HG03159 (cell line): ENCODE measurements around the gene CTSO.
"Not testable (repeated sequence)": the region's sequence is repeated elsewhere in the genome, so short reads cannot be mapped to it uniquely, and the experiment has no call there.

Experiments
- ATAC-seq: cut with Tn5 transposase; IDR thresholded peaks from one replicate; pipeline ENCODE4 v1.9.1; 2021; ENCODE audit warnings: mild to moderate bottlenecking, moderate library complexity; ENCODE audit not compliant: unreplicated experiment

Gene CTSO

DNA sequence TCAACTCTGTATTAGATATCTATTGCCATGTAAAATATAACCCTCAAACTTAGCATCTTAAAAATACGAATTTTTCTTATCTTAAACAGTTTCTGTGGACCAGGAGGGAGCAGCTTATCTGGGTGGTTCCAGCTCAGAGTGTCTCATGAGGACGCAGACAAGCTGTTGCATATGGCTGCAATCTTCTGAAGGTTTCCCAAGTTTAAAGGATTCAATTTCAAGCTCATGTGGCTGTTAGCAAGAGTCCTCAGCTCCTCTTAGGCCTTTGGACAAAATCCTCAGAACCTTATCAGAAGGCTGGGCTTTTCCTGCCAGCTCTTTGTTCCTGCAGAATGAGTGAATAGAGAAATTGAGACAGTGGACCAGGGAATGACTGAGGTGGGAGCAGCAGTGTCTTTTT lies 2.8 kb upstream of the CTSO start:
- no peak for ATAC-seq

DNA sequence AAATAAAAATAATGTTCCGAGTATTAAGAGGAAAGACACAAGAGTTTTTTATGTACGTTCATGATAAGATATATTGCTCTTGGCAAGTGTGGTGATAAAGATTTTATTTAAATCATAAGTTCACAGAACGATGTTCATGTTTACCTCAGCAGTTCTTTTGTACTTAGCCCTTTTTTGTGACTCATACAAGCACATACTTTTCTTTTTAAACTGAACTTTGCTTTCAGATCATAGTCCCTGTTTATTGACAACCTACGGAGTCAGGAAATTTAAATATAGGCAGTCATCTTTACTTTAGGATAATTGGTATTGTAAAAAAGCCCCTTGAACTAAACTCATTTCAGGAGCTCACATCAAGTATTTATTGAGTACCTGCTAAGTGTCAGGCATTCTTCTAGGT lies 1.3 kb upstream of the CTSO start:
- no peak for ATAC-seq

DNA sequence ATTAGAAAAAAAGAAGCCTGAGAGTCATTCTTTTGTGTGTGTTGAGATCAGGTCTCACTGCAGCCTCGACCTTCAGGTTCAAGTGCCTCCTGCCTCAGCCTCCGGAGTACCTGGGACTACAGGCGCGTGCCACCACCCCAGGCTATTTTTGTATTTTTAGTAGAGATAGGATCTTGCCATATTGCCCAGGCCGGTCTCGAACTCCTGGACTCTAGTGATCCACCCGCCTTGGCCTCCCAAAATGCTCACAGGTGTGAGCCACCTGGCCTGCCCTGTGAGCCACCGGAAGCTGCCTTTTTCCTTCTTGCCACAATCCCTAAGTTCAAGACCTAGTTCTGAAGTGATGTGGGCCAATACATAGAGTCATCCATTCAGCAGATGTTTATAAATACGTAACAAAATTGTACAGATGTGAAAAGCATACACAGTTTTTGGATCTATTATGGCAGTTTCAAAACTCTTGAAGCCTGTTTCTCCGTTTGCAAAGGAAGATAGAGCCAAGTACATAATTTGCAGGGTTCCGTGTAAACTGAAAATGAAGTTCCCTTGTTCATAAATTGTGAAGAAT lies 536 bp upstream of the CTSO start:
- no peak for ATAC-seq

DNA sequence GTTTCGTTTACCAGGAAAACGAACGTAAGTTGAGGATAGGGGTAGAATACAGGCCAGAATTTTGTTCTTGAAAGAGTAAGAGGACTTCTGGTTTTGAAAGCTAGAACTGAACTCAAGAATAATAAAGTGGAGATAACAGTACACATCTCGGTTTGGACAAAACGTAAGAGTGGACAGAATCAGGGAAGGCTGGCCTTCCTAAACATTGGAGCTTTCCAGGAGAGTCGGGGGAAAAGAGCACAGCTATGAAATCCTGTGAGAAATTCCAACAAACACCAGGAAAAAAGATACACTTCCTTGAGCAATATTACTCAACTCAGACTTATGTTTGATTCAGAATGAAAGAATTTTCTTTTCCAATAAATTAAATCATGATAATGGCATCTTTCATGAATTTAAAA lies 1.2 kb downstream of the CTSO start:
- ATAC-seq = no peak

DNA sequence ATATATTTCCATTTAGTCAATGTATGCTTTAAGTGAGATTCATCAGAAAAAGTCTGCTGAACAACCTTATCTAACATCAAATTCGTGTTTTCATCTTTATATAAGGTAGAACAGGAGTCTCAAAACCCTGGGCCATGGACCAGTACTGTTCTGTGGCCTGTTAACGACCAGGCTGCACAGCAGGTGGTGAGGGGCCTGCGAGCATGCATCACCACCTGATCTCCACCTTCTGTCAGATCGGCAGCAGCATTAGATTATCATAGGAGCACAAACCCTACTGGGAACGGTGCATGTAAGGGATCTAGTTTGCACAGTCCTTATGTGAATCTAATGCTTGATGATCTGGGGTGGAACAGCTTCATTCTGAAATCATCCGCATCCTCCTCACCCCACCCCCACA lies 3.2 kb downstream of the CTSO start:
- ATAC-seq = no peak

DNA sequence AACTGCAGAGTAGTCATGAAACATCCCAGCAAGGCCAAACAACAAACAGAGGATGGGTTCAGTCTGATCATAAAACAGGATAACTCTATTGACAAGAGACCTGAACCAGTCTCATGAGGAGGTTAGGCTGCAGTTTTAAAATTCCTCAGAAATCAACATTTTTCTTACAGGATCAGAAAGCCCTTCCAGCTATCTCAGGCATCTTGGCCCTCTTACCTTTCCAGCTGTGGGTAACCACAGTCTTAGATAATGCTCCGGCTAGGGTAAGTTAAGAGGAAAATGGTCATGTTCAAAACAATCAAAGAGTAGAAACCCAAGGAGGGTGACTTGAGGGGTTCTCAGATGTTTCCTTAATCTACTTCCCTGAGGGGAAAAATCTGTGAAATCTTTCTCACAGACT lies 5.1 kb downstream of the CTSO start:
- ATAC-seq = no peak

DNA sequence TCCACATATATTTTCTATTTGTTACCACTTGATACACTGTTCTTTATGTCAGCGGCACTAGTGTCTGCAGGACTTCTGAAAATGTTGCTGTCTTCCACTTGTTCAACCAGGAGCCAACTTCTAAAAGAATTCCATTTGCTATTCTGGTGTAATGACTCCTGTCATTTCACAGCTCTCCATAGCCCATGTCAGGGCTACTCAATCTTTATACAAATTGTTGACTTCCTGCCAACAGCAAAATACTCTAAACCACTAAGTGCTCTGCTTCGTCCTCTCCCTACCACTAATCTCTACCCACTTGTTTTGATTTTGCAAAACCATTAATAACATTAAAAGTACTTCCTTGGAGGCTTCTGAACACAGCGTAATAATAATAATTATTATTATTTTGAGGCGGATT lies 7.2 kb downstream of the CTSO start:
- ATAC-seq = no peak

DNA sequence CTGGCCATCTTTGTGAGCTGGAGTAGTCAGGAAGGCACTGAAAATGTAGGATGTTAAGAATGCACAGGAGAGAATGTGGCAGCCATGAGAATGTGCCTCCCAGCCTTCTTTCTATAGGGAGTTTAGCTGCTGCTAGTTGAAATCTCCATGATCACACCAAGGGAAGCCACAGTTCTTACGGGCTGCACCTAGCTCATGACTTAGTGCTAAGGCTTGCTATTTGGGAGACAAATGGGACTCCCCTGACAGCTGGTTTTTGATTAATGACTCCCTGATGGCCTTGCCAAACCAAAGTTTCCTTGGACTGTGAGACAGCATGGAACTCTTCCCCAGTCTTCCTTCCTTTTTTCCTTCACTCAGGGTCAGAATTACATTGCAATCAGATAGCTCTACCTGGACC lies 9.2 kb downstream of the CTSO start:
- ATAC-seq = no peak

DNA sequence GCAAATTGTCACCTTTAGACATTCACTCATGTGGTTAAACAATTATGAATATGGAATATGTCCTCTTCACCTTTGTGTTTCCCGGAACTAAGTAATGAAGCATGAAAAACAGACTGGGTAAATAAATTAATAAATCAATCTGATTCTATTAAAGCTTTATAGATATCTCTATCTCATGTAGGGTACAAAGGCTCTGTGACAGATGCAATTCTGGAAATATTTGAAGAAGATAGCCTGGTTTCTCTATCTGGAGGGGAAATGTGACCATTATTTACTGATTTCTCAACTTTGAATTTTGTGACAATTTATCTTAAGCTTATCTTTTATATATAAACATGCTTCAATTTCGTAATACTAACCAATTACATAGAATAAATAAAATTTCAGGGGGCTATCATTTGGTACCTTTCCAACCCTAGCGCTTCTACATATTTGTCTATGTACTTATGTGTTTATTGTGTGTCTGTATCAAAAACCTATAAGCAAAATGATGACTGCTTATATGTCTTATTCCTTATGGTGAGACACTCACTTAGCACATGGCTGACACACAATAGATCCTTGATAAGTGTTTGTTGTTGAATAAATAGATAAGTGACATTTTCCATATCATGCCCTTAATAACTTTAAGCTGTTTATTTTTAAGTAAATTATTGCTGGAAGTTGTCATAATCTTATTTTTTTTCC lies 9.9 kb downstream of the CTSO start:
- ATAC-seq = no peak

DNA sequence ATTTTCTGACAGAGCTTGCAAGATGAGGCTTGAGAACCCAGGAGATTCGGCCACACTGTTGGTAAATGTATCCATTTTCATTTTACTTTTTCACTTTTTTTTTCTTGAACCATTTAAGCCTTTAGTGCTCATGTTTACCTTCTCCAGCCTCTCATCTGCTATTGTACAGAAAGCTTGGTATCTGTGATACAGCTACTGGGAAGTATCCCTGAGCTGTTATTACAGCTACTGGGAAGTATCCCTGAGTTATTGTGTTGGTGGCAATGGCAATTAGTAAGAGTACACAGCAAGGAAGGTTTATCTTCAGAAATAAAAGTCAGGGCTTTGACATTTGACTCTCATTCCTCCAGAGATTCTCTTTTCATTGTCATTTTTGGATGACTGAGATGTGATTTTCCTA lies 11.8 kb downstream of the CTSO start:
- no peak for ATAC-seq

DNA sequence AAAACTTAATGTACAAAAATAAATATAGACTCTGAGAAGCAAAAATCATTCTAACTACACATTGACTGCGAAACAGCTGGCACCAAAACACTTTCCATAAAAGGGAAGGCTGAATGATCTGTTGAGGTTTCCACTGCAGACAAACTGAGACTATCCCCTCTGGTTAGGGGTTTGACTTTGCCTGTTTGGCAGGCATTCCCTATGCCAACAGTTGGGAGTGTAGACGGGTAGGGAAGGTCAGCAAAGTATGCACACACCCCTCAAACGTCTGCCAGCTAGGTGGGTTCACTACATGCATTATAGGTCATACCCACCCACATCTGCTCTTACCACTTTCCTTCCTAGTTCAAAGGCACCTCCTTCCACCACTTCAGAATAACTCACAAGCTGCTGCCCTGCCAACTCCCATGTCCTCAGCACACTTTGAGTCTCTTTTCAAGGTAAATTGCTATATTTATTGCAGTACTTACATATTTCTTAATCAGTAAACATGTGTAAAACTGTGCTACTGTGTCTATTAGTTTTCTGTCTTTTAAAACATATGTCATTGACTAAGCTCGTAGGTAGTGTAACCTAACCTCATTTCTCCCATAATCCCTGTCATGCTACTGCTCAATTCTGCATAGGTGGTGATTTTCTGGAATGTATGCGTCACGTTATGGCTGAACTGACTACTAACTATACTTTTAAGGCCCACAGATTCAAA lies 12.4 kb downstream of the CTSO start:
- ATAC-seq = no peak

DNA sequence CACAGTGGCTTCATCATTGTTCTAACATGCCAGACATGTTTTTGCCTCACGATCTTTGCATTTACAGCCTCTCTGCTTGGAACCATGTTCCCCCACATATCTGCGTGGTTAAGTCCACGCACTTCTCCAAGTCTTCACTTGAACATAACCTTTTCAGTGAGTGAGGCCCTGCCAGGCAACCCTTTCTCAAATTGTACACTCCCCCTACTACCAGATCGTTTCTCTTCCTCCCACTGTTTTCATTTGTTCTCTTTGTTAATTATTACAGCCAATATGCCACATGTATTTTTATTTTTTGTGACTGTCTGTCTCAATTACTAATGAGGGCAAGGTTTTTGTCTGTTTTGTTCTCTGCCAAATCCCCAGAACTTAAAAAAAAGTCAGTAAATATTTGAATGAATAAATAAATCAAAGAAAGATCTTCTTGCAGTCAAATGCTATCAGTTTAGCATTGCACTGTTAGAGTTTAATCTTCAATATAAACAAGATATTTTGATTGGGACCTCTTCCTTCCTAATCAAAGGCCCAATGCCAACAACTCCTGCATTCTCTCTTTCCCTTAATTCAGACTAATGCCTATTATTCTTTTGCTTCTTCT lies 18.2 kb downstream of the CTSO start:
- no peak for ATAC-seq

DNA sequence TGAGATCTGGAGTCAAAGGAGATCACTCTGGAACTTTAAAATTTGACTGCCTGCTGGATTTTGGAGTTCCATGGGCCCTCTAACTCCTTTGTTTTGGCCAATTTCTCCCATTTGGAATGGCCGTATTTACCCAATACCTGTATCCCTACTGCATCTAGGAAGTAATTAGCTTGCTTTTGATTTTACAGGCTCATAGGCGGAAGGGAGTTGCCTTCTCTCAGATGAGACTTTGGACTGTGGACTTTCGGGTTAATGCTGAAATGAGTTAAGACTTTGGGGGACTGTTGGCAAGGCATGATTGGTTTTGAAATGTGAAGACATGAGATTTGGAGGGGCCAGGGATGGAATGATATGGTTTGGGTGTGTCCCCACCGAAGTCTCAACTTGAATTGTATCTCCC lies 19.0 kb downstream of the CTSO start:
- ATAC-seq = not testable (repeated sequence)

DNA sequence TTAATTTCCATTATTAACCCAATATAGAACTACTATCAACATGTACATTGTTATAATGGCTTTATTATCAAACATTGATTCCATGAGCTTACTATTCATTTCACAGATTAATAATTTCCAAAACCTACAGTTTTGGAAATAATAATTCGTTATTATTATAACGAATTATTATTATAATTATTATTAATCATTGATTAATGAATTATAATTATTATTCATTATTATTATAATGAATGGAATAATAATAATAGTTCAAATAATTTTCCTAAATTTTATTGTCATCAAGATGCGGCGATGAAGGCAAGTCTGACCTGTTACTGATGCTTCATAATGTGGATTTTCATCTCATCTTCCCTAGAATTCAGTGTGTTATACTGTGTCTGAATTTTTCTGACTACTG lies 22.0 kb downstream of the CTSO start:
- ATAC-seq = no peak

DNA sequence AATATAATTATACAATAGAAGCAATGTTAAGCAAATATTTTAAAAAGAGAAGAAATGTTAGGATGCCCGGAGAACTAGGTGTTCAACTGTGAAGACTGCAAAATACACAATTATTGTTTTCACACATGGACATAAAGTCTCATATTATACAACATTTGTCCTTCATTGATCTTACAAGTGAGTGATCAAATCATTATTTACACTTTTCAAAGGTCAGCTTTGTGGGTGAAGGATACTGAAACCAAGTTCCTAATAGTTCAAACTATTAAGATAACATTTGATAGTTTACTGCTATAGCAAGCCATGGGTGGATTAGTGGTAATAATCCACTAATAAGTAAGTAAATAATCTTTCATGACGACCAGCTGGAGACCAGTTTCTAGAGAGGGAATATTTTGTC lies 23.3 kb downstream of the CTSO start:
- ATAC-seq = no peak

DNA sequence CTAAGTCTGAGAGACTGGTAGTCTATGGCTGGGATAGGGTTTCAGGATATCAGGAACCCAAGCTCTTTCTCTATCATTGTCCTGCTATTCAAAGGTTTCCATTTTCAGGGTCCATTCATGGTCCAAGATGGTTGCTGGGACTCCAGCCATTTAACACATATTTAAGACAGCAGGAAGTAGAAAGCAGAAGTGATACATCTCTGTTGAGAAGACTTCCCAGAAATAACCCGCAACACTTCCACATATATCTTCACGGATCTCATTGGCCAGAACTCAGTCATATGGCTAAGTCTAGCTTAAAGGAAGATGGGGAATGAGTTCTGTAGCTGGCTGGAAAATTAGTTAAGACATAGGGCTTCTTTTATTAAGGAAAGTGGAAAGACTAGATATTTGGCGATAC lies 23.8 kb downstream of the CTSO start:
- peak; percentile 46 for ATAC-seq

DNA sequence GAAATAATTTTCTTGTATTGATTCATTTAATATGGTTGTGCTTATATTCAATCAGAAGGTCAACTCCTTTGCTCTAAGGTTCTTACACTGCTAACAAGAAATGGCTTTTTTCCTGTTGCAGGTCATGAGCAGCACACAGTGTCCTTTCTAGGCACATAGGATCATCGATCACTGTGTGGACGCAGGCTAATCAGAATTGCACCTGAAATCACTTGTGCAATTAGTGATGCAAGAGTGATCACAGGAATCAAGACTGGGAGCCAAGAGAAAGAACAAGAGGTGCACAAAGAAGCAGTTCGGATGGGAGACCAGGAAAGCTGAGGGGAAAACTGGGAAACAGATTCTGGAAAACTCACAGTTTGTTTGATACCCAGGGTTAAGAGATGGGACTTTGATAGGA lies 29.0 kb downstream of the CTSO start:
- no peak for ATAC-seq

DNA sequence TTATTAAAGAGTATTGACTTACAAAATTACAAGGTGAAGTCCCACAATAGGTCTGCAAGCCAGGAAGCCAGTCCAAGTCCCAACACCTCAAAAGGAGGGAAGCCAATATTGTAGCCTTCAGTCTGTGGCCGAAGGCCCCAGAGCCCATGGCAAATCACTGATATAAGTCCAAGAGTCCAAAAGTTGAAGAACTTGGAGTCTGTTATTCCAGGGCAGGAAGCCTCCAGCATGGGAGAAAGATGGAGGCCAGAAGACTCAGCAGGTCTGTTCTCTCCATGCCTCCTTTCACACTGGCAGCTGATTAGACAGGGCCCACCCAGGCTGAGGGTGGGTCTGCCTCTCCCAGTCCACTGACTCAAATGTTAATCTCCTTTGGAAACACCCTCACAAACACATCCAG lies 32.1 kb downstream of the CTSO start:
- ATAC-seq = no peak

DNA sequence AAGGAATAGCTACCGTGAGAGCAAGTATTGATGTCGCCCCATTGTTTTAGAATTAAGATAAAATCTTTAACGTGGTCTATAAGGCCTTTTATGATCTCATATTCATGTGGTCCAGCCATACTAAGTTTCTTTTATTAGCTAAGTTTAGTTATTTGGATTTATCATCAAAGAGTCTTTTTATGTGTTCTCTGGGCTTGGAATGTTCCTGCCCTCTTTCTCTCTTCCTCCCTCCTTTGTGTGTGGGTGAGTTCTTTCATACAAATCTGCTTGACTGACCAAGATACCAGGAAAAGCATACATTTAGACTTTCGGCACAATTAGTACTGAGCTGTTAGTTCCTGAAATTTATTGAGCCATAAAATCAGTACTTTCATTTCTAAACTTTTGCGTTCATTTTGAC lies 38.9 kb downstream of the CTSO start:
- ATAC-seq = no peak

DNA sequence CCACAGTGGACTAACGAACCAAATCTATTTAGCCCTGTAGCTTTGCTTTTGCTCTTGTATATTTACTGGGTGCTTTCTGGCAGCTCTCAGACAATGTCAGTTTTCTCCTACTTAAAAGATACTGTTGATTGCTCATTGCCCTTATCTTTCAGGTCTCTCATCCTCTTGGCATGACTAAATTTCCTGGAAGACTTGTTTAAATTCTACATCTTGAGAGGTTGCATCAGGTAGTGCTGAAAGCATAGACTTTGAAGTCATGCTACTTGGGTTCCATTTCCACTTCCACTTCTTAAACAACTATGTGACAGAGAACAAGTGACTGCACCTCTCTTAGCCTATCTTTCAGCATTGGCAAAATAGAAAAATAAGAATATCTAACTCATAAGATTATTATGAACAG lies 41.8 kb downstream of the CTSO start:
- no peak for ATAC-seq

DNA sequence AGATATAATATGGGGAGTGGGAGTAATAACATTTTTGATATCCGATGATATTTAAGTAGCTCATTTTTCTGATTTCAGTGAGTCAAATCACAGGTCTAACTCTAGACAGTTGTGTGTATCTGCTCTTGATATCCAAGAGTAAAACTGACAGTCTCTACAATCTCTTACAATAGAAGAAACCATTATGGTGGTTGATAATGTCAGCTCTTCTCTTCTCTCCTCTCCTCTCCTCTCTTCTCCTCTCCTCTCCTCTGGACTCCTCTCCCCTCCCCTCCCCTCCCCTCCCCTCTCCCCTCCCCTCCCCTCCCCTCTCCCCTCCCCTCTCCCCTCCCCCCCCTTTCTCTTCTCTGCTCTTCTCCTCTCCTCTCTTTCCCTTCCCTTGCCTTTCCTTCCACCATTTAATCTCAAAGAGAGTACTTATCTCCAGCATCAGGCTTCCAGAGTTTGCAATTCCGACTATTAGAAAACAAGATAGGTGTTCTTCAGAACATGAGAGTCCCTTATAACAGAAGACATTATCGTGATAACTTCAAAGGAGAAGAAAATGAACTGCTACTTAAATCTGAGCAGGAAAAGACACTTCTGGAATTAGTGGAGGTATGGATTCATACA lies 43.9 kb downstream of the CTSO start:
- ATAC-seq = no peak
